Gastroesophageal sphincter (tissue), 4 donors: Measurements from ENCODE around the gene RBBP8NL. TPM values are rescaled to one million over a fixed set of nuclear protein-coding genes. Genes with fewer than 3 reads are reported as not detected.

Source experiments
- ATAC-seq: fragments of 150-250 bp; one replicate; pipeline ENCODE4 v1.9.1; 2016; ENCODE audit warnings: mild to moderate bottlenecking, moderate library complexity
- H3K27ac ChIP-seq, 4 donors: fragments of 200-600 bp; sonication (generic) in 3 of 4; 1 replicate in 3 of 4; 2 replicates in 1 of 4; pipeline ENCODE4 v1.5.1; 2016 to 2019
- H3K27me3 ChIP-seq: fragments of 200-600 bp; sonication (generic); one replicate; pipeline ENCODE4 v1.5.1; 2019
- H3K36me3 ChIP-seq, 2 donors: fragments of 200-600 bp; sonication (generic); one replicate each; pipeline ENCODE4 v1.5.1; 2019; ENCODE audit warnings: control low read depth in 1 of 2
- H3K4me1 ChIP-seq, 3 donors: fragments of 200-600 bp; sonication (generic); 1 replicate in 2 of 3; 2 replicates in 1 of 3; pipeline ENCODE4 v1.5.1; 2016 to 2019; ENCODE audit warnings: control low read depth in 2 of 3
- H3K4me3 ChIP-seq, 2 donors: fragments of 200-600 bp; sonication (generic); one replicate each; pipeline ENCODE4 v1.5.1; 2019; ENCODE audit warnings: mild to moderate bottlenecking in 1 of 2, moderate library complexity in 1 of 2
- H3K9me3 ChIP-seq, 3 donors: fragments of 200-600 bp; sonication (generic); one replicate each; pipeline ENCODE4 v1.5.1; 2017 to 2019; ENCODE audit warnings: control low read depth in 2 of 3
- CTCF ChIP-seq, 4 experiments: fragments of 200-600 bp in 2 of 4; fragments of 450-650 bp in 2 of 4; sonication (generic) in 1 of 4; IDR thresholded peaks; one replicate each; pipeline ENCODE4 v1.5.1; 2017 to 2019; ENCODE audit warnings: antibody characterized with exemption in 4 of 4, mild to moderate bottlenecking in 2 of 4, moderate library complexity in 2 of 4
- EP300 ChIP-seq: sonication (generic); formaldehyde crosslinking; IDR thresholded peaks from one replicate; pipeline ENCODE4 v1.6.1; 2017; ENCODE audit warnings: antibody characterized with exemption, mild to moderate bottlenecking
- POLR2A ChIP-seq, 2 donors: fragments of 450-650 bp; IDR thresholded peaks; one replicate each; pipeline ENCODE4 v1.6.1; 2017; ENCODE audit warnings: antibody characterized with exemption in 2 of 2, mild to moderate bottlenecking in 2 of 2, moderate library complexity in 1 of 2
- POLR2AphosphoS5 ChIP-seq: sonication (generic); formaldehyde crosslinking; IDR thresholded peaks from one replicate; pipeline ENCODE4 v1.6.1; 2017; ENCODE audit warnings: antibody characterized with exemption
- WGBS, 2 donors: methylation state at CpG; one replicate each; pipeline ENCODE4 v1.1.5; 2018; ENCODE audit warnings: low coverage in 1 of 2; 5-methylcytosine and 5-hydroxymethylcytosine counted together
- total RNA-seq, 4 donors: library from RNA; depleted of rRNA; stranded (reverse); fragments of >200 nt; gene quantifications; one replicate each; pipeline ENCODE4 v1.1.0, GENCODE V29; 2016

The RBBP8NL gene
- total RNA-seq, 4 donors from 2014 or later: 0.20 TPM; not detected in 3

- TF ChIP-seq POLR2AphosphoS5 (no peak), CTCF (IDR thresholded peaks at IDR 0.05) (no peak), POLR2A (IDR thresholded peaks at IDR 0.05) (no peak), EP300 (no peak)
- Histone ChIP-seq H3K4me3 (peak overlapping the region in 1 of 2 donors; percentile 12), H3K9me3 (no peaks in the 10 kb centered on the region), H3K27me3 (peaks cover 4% of the 10 kb centered on the region), H3K27ac (peak overlapping the region in 3 of 4 donors; percentile 15 to 29 (median 28)), H3K36me3 (no peaks in the 10 kb centered on the region), H3K4me1 (peaks cover 0 to 39% (median 12%) of the 10 kb centered on the region in 3 donors)
- 20 to 25% methylated on average over 15 to 18 of the region's 32 CpGs for WGBS, 2 donors
- ATAC-seq: peak; percentile 68
Observed at GRCh38 chr20:62433658-62434497, 6.5 kb upstream of the RBBP8NL start.

- ATAC-seq: no peak
- Histone ChIP-seq H3K9me3 (no peaks in the 10 kb centered on the region), H3K27me3 (peaks cover 19% of the 10 kb centered on the region), H3K4me1 (peaks cover 0 to 19% (median 4%) of the 10 kb centered on the region in 3 donors), H3K36me3 (no peaks in the 10 kb centered on the region), H3K4me3 (no peak overlapping the region), H3K27ac (no peak overlapping the region)
- 64 to 67% methylated on average over 16 to 23 of the region's 23 CpGs for WGBS, 2 donors
- TF ChIP-seq CTCF (IDR thresholded peaks at IDR 0.05): no peak
- no peak for TF ChIP-seq POLR2AphosphoS5
- no peak for TF ChIP-seq EP300
- TF ChIP-seq POLR2A (IDR thresholded peaks at IDR 0.05): no peak
Observed at GRCh38 chr20:62430866-62431447, 3.6 kb upstream of the RBBP8NL start.

GRCh38 chr20:62430311-62430853 lies 3.0 kb upstream of the RBBP8NL start:
- Histone ChIP-seq H3K27ac (no peak overlapping the region), H3K36me3 (no peaks in the 10 kb centered on the region), H3K9me3 (no peaks in the 10 kb centered on the region), H3K4me3 (no peak overlapping the region), H3K27me3 (peaks cover 21% of the 10 kb centered on the region), H3K4me1 (peaks cover 0 to 19% (median 4%) of the 10 kb centered on the region in 3 donors)
- no peak for TF ChIP-seq POLR2AphosphoS5
- ATAC-seq: no peak
- WGBS, 2 donors: no CpG with 5 or more reads among the region's 10 CpGs

- Histone ChIP-seq H3K9me3 (no peaks in the 10 kb centered on the region), H3K36me3 (no peaks in the 10 kb centered on the region), H3K4me3 (no peak overlapping the region), H3K27me3 (peaks cover 28% of the 10 kb centered on the region), H3K27ac (no peak overlapping the region), H3K4me1 (peaks cover 0 to 18% (median 4%) of the 10 kb centered on the region in 3 donors)
- TF ChIP-seq EP300 (no peak), POLR2A (IDR thresholded peaks at IDR 0.05) (no peak), CTCF (IDR thresholded peaks at IDR 0.05) (no peak), POLR2AphosphoS5 (no peak)
- ATAC-seq: no peak
- WGBS, 2 donors: 78% methylated on average over 4 of the region's 23 CpGs; no CpG with 5 or more reads in 1 of the 2 donors
Observed at GRCh38 chr20:62429455-62430310, 2.3 kb upstream of the RBBP8NL start.
